ENCODE data around the gene TRIM34.
"Not testable (repeated sequence)": the region's sequence is repeated elsewhere in the genome, so short reads cannot be mapped to it uniquely, and the experiment has no call there.

DNA sequence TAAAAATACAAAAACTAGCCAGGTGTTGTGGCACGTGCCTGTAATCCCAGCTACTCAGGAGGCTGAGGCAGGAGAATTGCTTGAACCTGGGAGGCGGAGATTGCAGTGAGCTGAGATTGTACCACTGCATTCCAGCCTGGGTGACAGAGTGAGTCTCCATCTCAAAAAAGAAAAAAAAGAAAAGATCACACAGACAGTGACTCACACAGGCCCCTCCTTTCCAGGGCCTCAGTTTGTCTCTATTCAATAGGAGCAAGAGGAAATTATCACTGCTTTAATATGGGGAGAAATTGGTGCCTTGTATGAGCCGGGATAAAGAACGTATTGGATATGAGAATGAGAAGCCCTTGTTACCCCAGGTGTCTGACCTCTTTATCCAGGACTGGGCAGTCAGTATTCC is 22.0 kb upstream of the TRIM34 start:
- TF ChIP-seq, protein P1, sequence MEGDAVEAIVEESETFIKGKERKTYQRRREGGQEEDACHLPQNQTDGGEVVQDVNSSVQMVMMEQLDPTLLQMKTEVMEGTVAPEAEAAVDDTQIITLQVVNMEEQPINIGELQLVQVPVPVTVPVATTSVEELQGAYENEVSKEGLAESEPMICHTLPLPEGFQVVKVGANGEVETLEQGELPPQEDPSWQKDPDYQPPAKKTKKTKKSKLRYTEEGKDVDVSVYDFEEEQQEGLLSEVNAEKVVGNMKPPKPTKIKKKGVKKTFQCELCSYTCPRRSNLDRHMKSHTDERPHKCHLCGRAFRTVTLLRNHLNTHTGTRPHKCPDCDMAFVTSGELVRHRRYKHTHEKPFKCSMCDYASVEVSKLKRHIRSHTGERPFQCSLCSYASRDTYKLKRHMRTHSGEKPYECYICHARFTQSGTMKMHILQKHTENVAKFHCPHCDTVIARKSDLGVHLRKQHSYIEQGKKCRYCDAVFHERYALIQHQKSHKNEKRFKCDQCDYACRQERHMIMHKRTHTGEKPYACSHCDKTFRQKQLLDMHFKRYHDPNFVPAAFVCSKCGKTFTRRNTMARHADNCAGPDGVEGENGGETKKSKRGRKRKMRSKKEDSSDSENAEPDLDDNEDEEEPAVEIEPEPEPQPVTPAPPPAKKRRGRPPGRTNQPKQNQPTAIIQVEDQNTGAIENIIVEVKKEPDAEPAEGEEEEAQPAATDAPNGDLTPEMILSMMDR (IDR thresholded peaks at IDR 0.05), result not testable (repeated sequence)
- not testable (repeated sequence) for TF ChIP-seq POLR2A (IDR thresholded peaks at IDR 0.05)

Data from thyroid gland (tissue), 4 donors.